PC-3 (cell line): ENCODE results near the gene SRSF10. TPM values are rescaled to one million over a fixed set of nuclear protein-coding genes. Genes with fewer than 3 reads are reported as not detected.

Experiments used
- ATAC-seq: fragments of 200-7000 bp; cut with Tn5 transposase; 2 replicates; pipeline ENCODE4 v1.9.1; 2020; ENCODE audit warnings: mild to moderate bottlenecking, moderate library complexity
- Bru-seq: library from RNA; stranded (reverse); fragments of 400-500 nt; gene quantifications from one replicate; lab custom pipeline; 2021; lab: Mats Ljungman, UMichigan
- BruChase-seq, 2 experiments: library from RNA; stranded (reverse); fragments of 400-500 nt; gene quantifications; one replicate each; lab custom pipeline; 2021; lab: Mats Ljungman, UMichigan
- BruUV-seq: library from RNA; stranded (reverse); fragments of 400-500 nt; replicated peaks from 2 replicates; lab custom pipeline; 2021; lab: Mats Ljungman, UMichigan
- CTCF ChIA-PET: fragments of 300-600 bp; sonication (Branson Sonifier 250); formaldehyde crosslinking; loops from one replicate; lab custom pipeline; 2022; ENCODE audit warnings: antibody characterized with exemption; lab: Charles Lee
- POLR2A ChIA-PET: fragments of 300-600 bp; sonication (Branson Sonifier 250); formaldehyde crosslinking; loops from one replicate; lab custom pipeline; 2022; ENCODE audit warnings: antibody characterized with exemption; ENCODE audit not compliant: unreplicated experiment; lab: Charles Lee
- DNase-seq: peaks from one replicate; pipeline ENCODE4 v3.0.0-alpha.2; 2015
- H2AFZ ChIP-seq: fragments of 300-600 bp; sonication (generic); 2 replicates; pipeline ENCODE4 v1.6.0; 2016; ENCODE audit warnings: antibody characterized with exemption, low read length
- H3F3A ChIP-seq: fragments of 300-600 bp; sonication (generic); one replicate; pipeline ENCODE4 v1.6.0; 2017; ENCODE audit warnings: antibody characterized with exemption, low read length, control low read depth, mild to moderate bottlenecking; ENCODE audit not compliant: unreplicated experiment
- H3K27ac ChIP-seq: fragments of 300-600 bp; sonication (generic); 2 replicates; pipeline ENCODE4 v1.5.1; 2016; ENCODE audit warnings: mild to moderate bottlenecking, low read length
- H3K27me3 ChIP-seq: fragments of 300-600 bp; sonication (generic); 2 replicates; pipeline ENCODE4 v1.6.1; 2016; ENCODE audit warnings: low read length, mixed read lengths
- H3K36me3 ChIP-seq: fragments of 300-600 bp; sonication (generic); 2 replicates; pipeline ENCODE4 v1.6.1; 2016; ENCODE audit warnings: low read depth, mixed run types, low read length, mixed read lengths
- H3K4me1 ChIP-seq: fragments of 300-600 bp; sonication (generic); 2 replicates; pipeline ENCODE4 v1.5.1; 2016; ENCODE audit warnings: low read length; ENCODE audit not compliant: insufficient read depth
- H3K4me2 ChIP-seq: fragments of 300-600 bp; sonication (generic); 2 replicates; pipeline ENCODE4 v1.6.0; 2016; ENCODE audit warnings: low read length
- H3K4me3 ChIP-seq: fragments of 300-600 bp; sonication (generic); 2 replicates; pipeline ENCODE4 v1.5.1; 2016; ENCODE audit warnings: mild to moderate bottlenecking, low read length, mixed read lengths
- H3K79me2 ChIP-seq: fragments of 300-600 bp; sonication (generic); 2 replicates; pipeline ENCODE4 v1.6.1; 2017; ENCODE audit warnings: low read length, mixed read lengths
- H3K9ac ChIP-seq: fragments of 300-600 bp; sonication (generic); 2 replicates; pipeline ENCODE4 v1.6.0; 2016; ENCODE audit warnings: mild to moderate bottlenecking, low read length
- H3K9me2 ChIP-seq: fragments of 300-600 bp; sonication (generic); replicated peaks from 2 replicates; pipeline ENCODE4 v1.6.1; 2016; ENCODE audit warnings: mixed run types, low read length, mixed read lengths
- H3K9me3 ChIP-seq: fragments of 300-600 bp; sonication (generic); 2 replicates; pipeline ENCODE4 v1.6.1; 2016; ENCODE audit warnings: low read length, mixed read lengths
- H4K20me1 ChIP-seq: fragments of 300-600 bp; sonication (generic); 2 replicates; pipeline ENCODE4 v1.6.1; 2016; ENCODE audit warnings: low read length, mixed read lengths
- CTCF ChIP-seq: fragments of 300-600 bp; sonication (generic); conservative IDR thresholded peaks from 2 replicates; pipeline ENCODE4 v1.5.1; 2017; ENCODE audit warnings: antibody characterized with exemption, low read depth, mild to moderate bottlenecking, low read length
- EZH2 ChIP-seq: fragments of 300-600 bp; sonication (generic); IDR thresholded peaks from one replicate; pipeline ENCODE4 v1.6.1; 2017; ENCODE audit warnings: antibody characterized with exemption, mild to moderate bottlenecking, low read length; ENCODE audit not compliant: unreplicated experiment
- EZH2phosphoT487 ChIP-seq: fragments of 300-600 bp; sonication (generic); IDR thresholded peaks from 2 replicates; pipeline ENCODE4 v1.6.1; 2018; ENCODE audit warnings: mild to moderate bottlenecking, antibody characterized with exemption, low read length, borderline replicate concordance
- intact Hi-C: fragments of 100-400 bp; cut with micrococcal nuclease; formaldehyde crosslinking; loops from 2 replicates; pipeline ENCODE4 v1.9.0; 2023
- long read RNA-seq: library from polyadenylated mRNA; unstranded; transcript quantifications from one replicate; pipeline ENCODE4 v2.0.0, GENCODE V29; 2021; ENCODE audit not compliant: unreplicated experiment
- total RNA-seq: library from RNA; depleted of rRNA; stranded (reverse); fragments of >200 nt; gene quantifications from 2 replicates; pipeline ENCODE4 v1.2.3, GENCODE V29; 2014; rRNA removed

The SRSF10 gene
- total RNA-seq, result 109 and 121 TPM in 2 replicates
- percentile 97 among the genes with signal in this experiment for Bru-seq, nascent RNA
- percentile 97 among the genes with signal in this experiment for BruChase-seq, experiment 1, labeled RNA remaining after a 6-hour chase
- BruChase-seq, experiment 2, labeled RNA remaining after a 2-hour chase, result percentile 98 among the genes with signal in this experiment
- long read RNA-seq, transcript SRSF10-212 (3 exons, 790 nt), result major isoform, 6 of 45 reads
- long read RNA-seq, partial matches to known transcripts, result 8 of 45 reads
- long read RNA-seq, other reads (novel, unspliced or antisense), result 29 of 45 reads

GRCh38 chr1:23979881-23980727, at the start of gene SRSF10:
Gene SRSF10, minus strand, starts transcription at chr1:23980327. Its CDS starts 72 bp downstream, at chr1:23980255.
- TF ChIP-seq EZH2, result no peak
- TF ChIP-seq CTCF, result peak; percentile 28; the same call in 1 of the 2 replicates
- no peaks in the 10 kb centered on the region for H3K9me3 ChIP-seq
- H3K79me2 ChIP-seq, result peaks cover 51% of the 10 kb centered on the region
- peaks cover 36% of the 10 kb centered on the region for H3K36me3 ChIP-seq
- DNase-seq (peak; percentile 99), ATAC-seq (peak; percentile 96)
- intact Hi-C loops, result loop anchor here (1.0 kb wide), 1 partner anchor 38 kb away; no protein-coding TSS in a partner anchor
- no TSS peak for BruUV-seq
- H3K4me2 ChIP-seq, result peak within 1 kb of the TSS; percentile 96
- CTCF ChIA-PET, result interaction anchor here (0.6 kb wide), 2 partner anchors 21 to 91 kb away, joined by 3 to 4 read pairs; no protein-coding TSS in a partner anchor
- peak within 1 kb of the TSS; percentile 94 for H3K4me3 ChIP-seq
- H2AFZ ChIP-seq, result peak within 1 kb of the TSS; percentile 81
- peaks cover 46% of the 10 kb centered on the region for H4K20me1 ChIP-seq
- POLR2A ChIA-PET, result interaction anchor here (0.6 kb wide), 5 partner anchors 9 to 171 kb away, joined by 3 to 6 read pairs (median 4); no protein-coding TSS in a partner anchor
- H3K4me1 ChIP-seq, result peaks cover 26% of the 10 kb centered on the region
- H3F3A ChIP-seq, result no peaks in the 10 kb centered on the region
- H3K9ac ChIP-seq, result peak within 1 kb of the TSS; percentile 100
- H3K9me2 ChIP-seq, result no peaks in the 10 kb centered on the region
- peak within 1 kb of the TSS; percentile 81 for H3K27ac ChIP-seq
- no peaks in the 10 kb centered on the region for H3K27me3 ChIP-seq

GRCh38 chr1:24027838-24028468, 47.8 kb upstream of the SRSF10 start:
- no peak overlapping the region for H3K27ac ChIP-seq
- intact Hi-C loops, result loop anchor here (2.0 kb wide), 1 partner anchor 63 kb away; no protein-coding TSS in a partner anchor
- H2AFZ ChIP-seq, result no peak overlapping the region
- H3F3A ChIP-seq, result no peaks in the 10 kb centered on the region
- ChIA-PET CTCF (interaction anchor here (0.6 to 0.7 kb wide), 3 partner anchors 18 to 81 kb away, joined by 3 to 4 read pairs (median 3); no protein-coding TSS in a partner anchor), POLR2A (interaction anchor here (0.6 kb wide), 1 partner anchor 78 kb away, joined by 4 read pairs; no protein-coding TSS in a partner anchor)
- DNase-seq, result peak; percentile 74
- ATAC-seq, result peak; percentile 85
- H3K4me1 ChIP-seq, result peaks cover 2% of the 10 kb centered on the region
- H3K9ac ChIP-seq, result no peak overlapping the region
- no peak overlapping the region for H3K4me3 ChIP-seq
- no peaks in the 10 kb centered on the region for H3K79me2 ChIP-seq
- H3K36me3 ChIP-seq, result no peaks in the 10 kb centered on the region
- TF ChIP-seq CTCF (peak; percentile 70), EZH2 (no peak), EZH2phosphoT487 (no peak)
- H3K9me3 ChIP-seq, result no peaks in the 10 kb centered on the region
- no TSS peak for BruUV-seq
- H4K20me1 ChIP-seq, result no peaks in the 10 kb centered on the region
- H3K4me2 ChIP-seq, result no peak overlapping the region
- H3K9me2 ChIP-seq, result no peaks in the 10 kb centered on the region
- no peaks in the 10 kb centered on the region for H3K27me3 ChIP-seq
